Nephron (organoid): ENCODE data around the gene RHBDL3.

Experiments used
- H3K27ac Mint-ChIP-seq, 3 experiments: 2 replicates each; pipeline ENCODE4 v1.8.0; 2020; ENCODE audit warnings: mixed read lengths in 3 of 3, mild to moderate bottlenecking in 2 of 3, moderate library complexity in 1 of 3
- H3K27me3 Mint-ChIP-seq: 2 replicates; pipeline ENCODE4 v1.8.0; 2021; ENCODE audit warnings: low read depth, mild to moderate bottlenecking, moderate library complexity, mixed read lengths
- H3K36me3 Mint-ChIP-seq: 2 replicates; pipeline ENCODE4 v1.8.0; 2020; ENCODE audit warnings: low read depth, mixed read lengths
- H3K4me1 Mint-ChIP-seq: 2 replicates; pipeline ENCODE4 v1.8.0; 2020; ENCODE audit warnings: mixed read lengths
- H3K4me3 Mint-ChIP-seq, 3 experiments: 2 replicates each; pipeline ENCODE4 v1.8.0; 2020; ENCODE audit warnings: mild to moderate bottlenecking in 3 of 3, mixed read lengths in 3 of 3, moderate library complexity in 2 of 3
- H3K9me3 Mint-ChIP-seq: 2 replicates; pipeline ENCODE4 v1.8.0; 2020; ENCODE audit warnings: mixed read lengths
- CTCF ChIP-seq, 3 experiments: fragments of 200-600 bp; sonication (generic); IDR thresholded peaks; one replicate each; pipeline ENCODE4 v1.5.0; 2021; ENCODE audit warnings: antibody characterized with exemption in 3 of 3; ENCODE audit not compliant: unreplicated experiment in 3 of 3

Gene RHBDL3

GRCh38 chr17:32281011-32281451, 15.4 kb downstream of the RHBDL3 start:
- H3K27me3 Mint-ChIP-seq = peaks cover 41% of the 10 kb centered on the region
- H3K9me3 Mint-ChIP-seq = no peaks in the 10 kb centered on the region
- H3K27ac Mint-ChIP-seq = no peak overlapping the region
- peaks cover 26% of the 10 kb centered on the region for H3K4me1 Mint-ChIP-seq
- H3K36me3 Mint-ChIP-seq = no peaks in the 10 kb centered on the region
- no peak for TF ChIP-seq CTCF (IDR thresholded peaks at IDR 0.05; ENCODE audit: unreplicated experiment in 3 of 3)
- H3K4me3 Mint-ChIP-seq = no peak overlapping the region

GRCh38 chr17:32283745-32284201, 18.1 kb downstream of the RHBDL3 start:
- no peaks in the 10 kb centered on the region for H3K9me3 Mint-ChIP-seq
- H3K4me1 Mint-ChIP-seq = peaks cover 11% of the 10 kb centered on the region
- peak overlapping the region in 1 of 3 experiments; percentile 13 for H3K4me3 Mint-ChIP-seq
- H3K36me3 Mint-ChIP-seq = no peaks in the 10 kb centered on the region
- H3K27ac Mint-ChIP-seq = no peak overlapping the region
- peaks cover 29% of the 10 kb centered on the region for H3K27me3 Mint-ChIP-seq
- TF ChIP-seq CTCF (IDR thresholded peaks at IDR 0.05; ENCODE audit: unreplicated experiment in 3 of 3) = no peak

GRCh38 chr17:32285306-32285705, 19.7 kb downstream of the RHBDL3 start:
- Mint-ChIP-seq H3K4me1 (peaks cover 5% of the 10 kb centered on the region), H3K9me3 (no peaks in the 10 kb centered on the region), H3K27me3 (peaks cover 34% of the 10 kb centered on the region), H3K27ac (no peak overlapping the region), H3K36me3 (no peaks in the 10 kb centered on the region), H3K4me3 (no peak overlapping the region)
- no peak for TF ChIP-seq CTCF (IDR thresholded peaks at IDR 0.05; ENCODE audit: unreplicated experiment in 3 of 3)

GRCh38 chr17:32285746-32286517, 20.3 kb downstream of the RHBDL3 start:
- Mint-ChIP-seq H3K36me3 (no peaks in the 10 kb centered on the region), H3K4me3 (no peak overlapping the region), H3K9me3 (no peaks in the 10 kb centered on the region), H3K27me3 (peaks cover 37% of the 10 kb centered on the region), H3K4me1 (peaks cover 5% of the 10 kb centered on the region), H3K27ac (no peak overlapping the region)
- TF ChIP-seq CTCF (IDR thresholded peaks at IDR 0.05; ENCODE audit: unreplicated experiment in 3 of 3) = no peak

GRCh38 chr17:32286518-32286900, 20.9 kb downstream of the RHBDL3 start:
- Mint-ChIP-seq H3K4me3 (no peak overlapping the region), H3K4me1 (peaks cover 5% of the 10 kb centered on the region), H3K27me3 (peaks cover 37% of the 10 kb centered on the region), H3K27ac (no peak overlapping the region), H3K9me3 (no peaks in the 10 kb centered on the region), H3K36me3 (no peaks in the 10 kb centered on the region)
- TF ChIP-seq CTCF (IDR thresholded peaks at IDR 0.05; ENCODE audit: unreplicated experiment in 3 of 3) = no peak
